ENCODE results near the gene CFAP65. TPM values are rescaled to one million over a fixed set of nuclear protein-coding genes. Genes with fewer than 3 reads are reported as not detected.

CFAP65 gene
- total RNA-seq, 6 experiments from 2014 or later = not detected

DNA sequence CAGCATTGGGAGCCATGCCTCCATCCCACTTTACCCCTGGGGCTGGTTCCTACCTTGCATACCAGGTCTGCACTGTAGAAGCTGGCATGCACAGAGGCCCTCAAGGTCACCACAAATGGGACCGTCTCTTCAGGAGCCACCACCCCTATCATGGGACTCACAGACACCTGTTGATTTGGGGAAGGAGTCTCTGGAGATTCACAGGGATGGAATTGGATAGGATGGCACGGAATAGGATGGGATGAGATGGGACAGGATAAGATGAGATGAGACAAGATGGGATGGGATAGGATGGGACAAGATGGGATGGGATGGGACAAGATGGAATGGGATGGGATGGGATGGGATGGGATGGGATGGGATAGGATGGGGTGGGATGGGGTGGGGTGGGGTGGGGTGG is 32.0 kb downstream of the CFAP65 start:
- no peak overlapping the region for H3K4me3 Mint-ChIP-seq
- H3K36me3 Mint-ChIP-seq (ENCODE audit: low read depth) = no peaks in the 10 kb centered on the region

DNA sequence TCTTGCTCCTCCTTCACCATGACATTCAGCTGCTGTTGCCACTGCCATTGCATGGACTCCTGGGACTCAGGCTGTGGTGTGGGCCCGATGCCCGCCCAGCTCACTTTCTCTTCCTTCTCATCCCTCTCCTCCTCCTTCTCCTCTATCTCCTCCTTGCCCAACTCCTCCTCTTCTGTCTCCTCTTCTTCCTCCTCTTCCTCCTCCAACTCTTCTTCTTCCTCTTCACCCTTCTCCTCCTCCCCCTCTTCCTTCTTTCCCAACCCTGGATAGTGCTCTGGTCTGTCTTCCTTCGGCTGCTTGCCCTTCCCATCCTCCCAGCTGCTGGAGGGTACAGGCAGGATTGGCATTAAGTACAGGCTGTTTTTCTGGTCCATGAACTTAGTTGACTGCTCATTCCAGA is 37.3 kb downstream of the CFAP65 start:
- TF ChIP-seq, protein P1, sequence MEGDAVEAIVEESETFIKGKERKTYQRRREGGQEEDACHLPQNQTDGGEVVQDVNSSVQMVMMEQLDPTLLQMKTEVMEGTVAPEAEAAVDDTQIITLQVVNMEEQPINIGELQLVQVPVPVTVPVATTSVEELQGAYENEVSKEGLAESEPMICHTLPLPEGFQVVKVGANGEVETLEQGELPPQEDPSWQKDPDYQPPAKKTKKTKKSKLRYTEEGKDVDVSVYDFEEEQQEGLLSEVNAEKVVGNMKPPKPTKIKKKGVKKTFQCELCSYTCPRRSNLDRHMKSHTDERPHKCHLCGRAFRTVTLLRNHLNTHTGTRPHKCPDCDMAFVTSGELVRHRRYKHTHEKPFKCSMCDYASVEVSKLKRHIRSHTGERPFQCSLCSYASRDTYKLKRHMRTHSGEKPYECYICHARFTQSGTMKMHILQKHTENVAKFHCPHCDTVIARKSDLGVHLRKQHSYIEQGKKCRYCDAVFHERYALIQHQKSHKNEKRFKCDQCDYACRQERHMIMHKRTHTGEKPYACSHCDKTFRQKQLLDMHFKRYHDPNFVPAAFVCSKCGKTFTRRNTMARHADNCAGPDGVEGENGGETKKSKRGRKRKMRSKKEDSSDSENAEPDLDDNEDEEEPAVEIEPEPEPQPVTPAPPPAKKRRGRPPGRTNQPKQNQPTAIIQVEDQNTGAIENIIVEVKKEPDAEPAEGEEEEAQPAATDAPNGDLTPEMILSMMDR (IDR thresholded peaks at IDR 0.05) = no peak
- Mint-ChIP-seq H3K27ac (no peak overlapping the region), H3K27me3 (ENCODE audit: insufficient read depth) (peaks cover 54% of the 10 kb centered on the region), H3K36me3 (ENCODE audit: low read depth) (no peaks in the 10 kb centered on the region), H3K4me3 (no peak overlapping the region), H3K4me1 (ENCODE audit: low read depth) (no peaks in the 10 kb centered on the region), H3K9me3 (no peaks in the 10 kb centered on the region)
- no peak for DNase-seq

More for the DNA sequence above, 32.0 kb downstream of the CFAP65 start:
- TF ChIP-seq, protein P1 (IDR thresholded peaks at IDR 0.05) = no peak
- DNase-seq = no peak
- H3K27ac Mint-ChIP-seq = no peak overlapping the region
- no peaks in the 10 kb centered on the region for H3K4me1 Mint-ChIP-seq (ENCODE audit: low read depth)
- H3K9me3 Mint-ChIP-seq = no peaks in the 10 kb centered on the region
- peaks cover 46% of the 10 kb centered on the region for H3K27me3 Mint-ChIP-seq (ENCODE audit: insufficient read depth)

DNA sequence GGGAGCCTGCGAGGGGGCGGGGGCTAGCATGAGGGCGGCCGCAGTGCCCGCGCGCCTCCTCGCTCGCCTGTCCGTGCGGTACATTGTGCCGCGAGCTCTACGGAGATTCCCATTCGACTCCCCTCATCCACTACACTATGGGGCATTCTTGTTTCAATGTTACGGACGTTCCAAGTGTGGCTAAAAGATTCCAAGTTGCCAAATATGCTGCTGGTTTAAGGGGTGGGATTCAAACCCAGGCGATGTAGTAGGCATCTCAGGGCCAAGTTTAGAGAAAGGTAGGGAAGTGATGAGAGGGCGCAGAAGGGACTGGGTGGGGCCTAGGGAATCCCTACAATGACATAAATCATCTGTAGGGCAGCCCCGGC is 38.1 kb downstream of the CFAP65 start:
- H3K9me3 Mint-ChIP-seq = no peaks in the 10 kb centered on the region
- no peak overlapping the region for H3K4me3 Mint-ChIP-seq
- H3K4me1 Mint-ChIP-seq (ENCODE audit: low read depth) = no peaks in the 10 kb centered on the region
- no peaks in the 10 kb centered on the region for H3K36me3 Mint-ChIP-seq (ENCODE audit: low read depth)
- peaks cover 58% of the 10 kb centered on the region for H3K27me3 Mint-ChIP-seq (ENCODE audit: insufficient read depth)
- DNase-seq = no peak
- TF ChIP-seq, protein P1 (IDR thresholded peaks at IDR 0.05) = no peak
- no peak overlapping the region for H3K27ac Mint-ChIP-seq

DNA sequence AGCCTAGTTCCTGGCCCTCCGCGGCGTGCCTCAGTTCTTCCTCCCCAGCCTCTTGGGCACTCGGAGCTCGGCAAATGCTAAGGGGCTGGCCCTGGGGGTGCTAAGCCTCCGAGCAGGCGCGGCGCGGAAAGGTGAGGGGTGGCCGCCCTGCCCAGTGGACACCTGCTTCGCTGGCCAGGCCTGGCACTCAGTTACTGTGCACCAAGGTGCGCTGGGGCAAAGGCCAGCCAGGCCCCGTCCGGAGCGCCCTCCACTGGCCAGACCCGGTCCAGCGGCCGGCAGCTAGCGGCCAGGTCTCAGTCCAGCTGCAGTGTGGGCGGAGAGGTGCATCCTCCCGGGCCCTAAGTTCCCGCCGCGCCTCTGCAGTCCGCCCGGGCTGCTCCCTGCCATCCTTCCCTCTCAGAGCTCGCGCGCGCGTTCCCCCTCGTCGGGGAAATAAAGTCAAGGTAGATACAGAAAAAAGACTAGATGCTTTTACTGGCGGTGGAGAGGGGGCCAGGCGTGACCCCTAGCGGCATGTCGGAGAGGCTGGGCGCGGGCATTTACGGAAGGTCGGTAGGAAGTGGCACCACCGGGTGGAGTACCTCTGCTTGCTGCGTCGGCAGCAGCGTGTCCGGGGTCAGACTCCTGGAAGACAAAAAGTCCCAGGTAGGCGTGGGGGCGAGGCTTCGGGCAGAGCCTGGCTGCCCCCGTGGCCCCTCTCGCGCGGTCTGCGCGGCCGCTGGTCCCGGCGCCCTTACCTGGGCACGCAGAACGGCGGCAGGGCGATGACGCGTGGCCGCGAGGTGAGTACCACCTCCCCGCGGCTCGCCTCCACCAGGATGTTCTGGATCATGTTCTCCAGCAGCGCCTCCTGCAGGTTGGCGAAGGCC is 38.7 kb downstream of the CFAP65 start:
- Mint-ChIP-seq H3K27ac (no peak overlapping the region), H3K36me3 (ENCODE audit: low read depth) (no peaks in the 10 kb centered on the region), H3K9me3 (no peaks in the 10 kb centered on the region), H3K27me3 (ENCODE audit: insufficient read depth) (peaks cover 61% of the 10 kb centered on the region), H3K4me3 (no peak overlapping the region), H3K4me1 (ENCODE audit: low read depth) (no peaks in the 10 kb centered on the region)
- TF ChIP-seq, protein P1 (IDR thresholded peaks at IDR 0.05) = peak; percentile 55; the same call in 1 of the 2 replicates
- DNase-seq = no peak

DNA sequence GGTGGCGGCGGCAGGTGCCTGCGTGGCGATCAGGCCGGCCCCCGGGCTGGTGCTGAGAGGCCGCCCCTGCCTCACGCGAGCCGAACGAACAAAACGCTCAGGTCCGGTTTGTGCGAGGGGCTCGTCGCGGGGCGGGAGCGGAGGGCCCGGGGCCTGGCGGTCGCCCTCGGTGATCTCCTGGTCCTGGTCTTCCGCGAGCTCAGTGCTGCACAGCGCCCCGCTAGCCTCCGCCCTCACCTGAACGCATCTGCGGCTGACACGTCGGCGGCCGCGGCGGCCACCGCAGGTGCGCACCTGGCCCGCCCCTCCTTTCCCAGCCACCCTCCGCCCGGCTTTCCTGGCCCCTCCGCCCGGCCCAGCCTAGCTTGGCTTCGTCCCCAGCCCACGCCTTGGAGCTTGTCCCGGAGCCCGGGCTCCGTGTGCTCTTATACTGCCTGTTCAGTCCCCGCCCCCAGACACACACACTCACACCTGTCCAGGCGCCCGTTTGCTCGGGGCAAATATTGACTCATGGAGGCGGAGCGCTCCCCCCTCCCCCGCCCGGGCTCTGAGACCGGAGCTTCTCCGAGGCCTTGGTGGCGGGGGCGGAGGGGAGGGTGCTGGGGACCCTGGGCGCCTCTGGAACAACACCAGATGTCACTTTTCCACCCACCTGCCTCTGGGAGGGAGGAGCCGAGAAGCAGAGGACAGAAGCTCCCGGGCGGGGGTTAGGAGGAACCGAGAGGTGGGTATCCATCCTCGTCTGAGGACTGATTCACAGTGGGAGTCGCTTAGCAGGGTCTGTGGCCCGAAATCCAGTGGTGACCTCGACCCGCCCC is 39.5 kb downstream of the CFAP65 start:
- TF ChIP-seq, protein P1 (IDR thresholded peaks at IDR 0.05) = no peak
- no peak for DNase-seq
- Mint-ChIP-seq H3K9me3 (no peaks in the 10 kb centered on the region), H3K36me3 (ENCODE audit: low read depth) (no peaks in the 10 kb centered on the region), H3K4me1 (ENCODE audit: low read depth) (no peaks in the 10 kb centered on the region), H3K27me3 (ENCODE audit: insufficient read depth) (peaks cover 60% of the 10 kb centered on the region), H3K4me3 (no peak overlapping the region), H3K27ac (no peak overlapping the region)
